GM21825 (cell line): ENCODE measurements around the gene JMJD7.

ENCODE experiments used
- ATAC-seq: cut with Tn5 transposase; IDR thresholded peaks from one replicate; pipeline ENCODE4 v1.9.1; 2021; ENCODE audit warnings: mild to moderate bottlenecking, moderate library complexity; ENCODE audit not compliant: unreplicated experiment

JMJD7 gene

GRCh38 chr15:41799488-41799805, 28.4 kb upstream of the JMJD7 start:
- no peak for ATAC-seq

DNA sequence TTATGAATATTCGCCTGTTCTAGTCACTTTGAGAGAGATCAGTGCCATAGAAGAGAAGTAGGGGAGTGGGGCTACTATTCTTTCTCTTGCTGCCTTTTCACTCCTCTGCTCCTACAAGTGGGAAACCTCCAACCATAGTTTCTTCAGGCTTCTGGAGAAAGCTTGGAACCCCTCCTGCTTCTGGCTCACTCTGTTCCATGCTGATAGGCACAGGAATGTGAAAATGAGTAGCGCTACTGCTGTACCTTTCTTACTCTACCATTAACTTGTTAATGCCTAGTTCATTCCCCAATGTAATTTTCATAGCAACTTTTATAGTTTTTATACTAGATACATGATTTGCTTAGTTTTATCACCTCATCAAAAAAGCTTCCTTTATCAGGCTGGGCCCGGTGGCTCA, 26.7 kb upstream of the JMJD7 start:
- no peak for ATAC-seq

DNA sequence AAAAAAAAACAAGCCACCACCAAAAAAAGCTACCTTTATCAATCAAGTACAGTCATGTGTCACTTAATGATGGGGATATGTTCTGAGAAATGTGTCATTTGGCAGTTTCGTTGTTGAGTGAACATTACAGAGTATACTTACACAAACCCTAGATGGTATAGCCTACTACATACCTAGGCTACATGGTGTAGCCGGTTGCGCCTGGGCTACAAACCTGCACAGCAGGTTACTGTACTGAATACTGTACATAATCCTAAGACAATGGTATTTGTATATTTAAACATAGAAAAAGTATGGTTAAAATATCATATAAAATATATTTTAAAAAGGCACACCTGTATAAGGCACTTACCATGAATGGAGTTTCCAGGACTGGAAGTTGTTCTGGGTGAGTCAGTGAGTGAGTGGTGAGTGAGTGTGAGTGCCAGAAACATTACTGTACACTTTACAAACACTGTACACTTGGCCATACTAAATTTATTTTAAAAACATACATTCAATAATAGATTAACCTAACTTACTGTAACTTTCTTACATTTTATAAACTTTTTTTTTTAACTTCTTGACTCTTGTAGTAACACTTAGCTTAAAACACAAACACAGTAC, 25.9 kb upstream of the JMJD7 start:
- no peak for ATAC-seq

GRCh38 chr15:41804361-41804760, 23.5 kb upstream of the JMJD7 start:
- ATAC-seq = no peak

DNA sequence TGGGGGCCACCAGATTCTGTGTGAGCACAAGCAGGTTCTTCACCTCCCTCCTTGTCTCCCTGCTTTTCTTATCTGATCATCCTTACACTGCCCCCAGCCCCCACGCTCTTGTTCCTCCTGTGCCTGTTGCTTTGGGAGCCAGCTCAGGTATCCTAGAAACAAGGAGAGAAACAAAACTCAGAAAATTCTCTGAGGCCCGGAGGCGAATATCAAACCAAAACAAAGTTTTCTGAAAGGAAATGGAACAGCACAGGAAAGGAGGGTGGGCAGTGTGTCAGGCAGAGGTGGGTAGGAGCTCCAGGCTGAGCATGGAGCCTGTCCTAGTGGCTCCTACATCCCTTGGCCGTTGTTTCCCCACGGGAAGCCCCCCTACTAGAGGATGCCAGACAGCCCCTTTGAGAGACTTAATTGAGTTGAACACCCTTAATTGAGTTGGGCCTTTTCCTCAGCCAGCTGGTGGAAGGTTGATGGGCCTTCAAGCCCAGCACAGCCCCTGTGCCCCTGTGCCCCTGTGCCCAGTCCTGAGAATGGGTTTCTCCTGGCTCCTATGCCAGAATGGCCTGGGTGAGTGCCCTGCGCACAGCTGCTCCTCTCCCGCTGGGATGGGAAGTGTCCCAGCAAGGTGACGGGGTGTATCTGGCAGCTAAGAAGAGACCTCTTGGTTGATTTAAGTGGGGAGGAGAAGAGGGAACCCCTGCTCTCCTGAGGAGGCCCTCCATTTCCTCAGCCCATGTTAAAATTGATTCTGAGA, 22.8 kb upstream of the JMJD7 start:
- no peak for ATAC-seq

- ATAC-seq = no peak
Measured at GRCh38 chr15:41805711-41806110, 22.2 kb upstream of the JMJD7 start.

- ATAC-seq = no peak
Measured at GRCh38 chr15:41806291-41807181, 21.4 kb upstream of the JMJD7 start.

DNA sequence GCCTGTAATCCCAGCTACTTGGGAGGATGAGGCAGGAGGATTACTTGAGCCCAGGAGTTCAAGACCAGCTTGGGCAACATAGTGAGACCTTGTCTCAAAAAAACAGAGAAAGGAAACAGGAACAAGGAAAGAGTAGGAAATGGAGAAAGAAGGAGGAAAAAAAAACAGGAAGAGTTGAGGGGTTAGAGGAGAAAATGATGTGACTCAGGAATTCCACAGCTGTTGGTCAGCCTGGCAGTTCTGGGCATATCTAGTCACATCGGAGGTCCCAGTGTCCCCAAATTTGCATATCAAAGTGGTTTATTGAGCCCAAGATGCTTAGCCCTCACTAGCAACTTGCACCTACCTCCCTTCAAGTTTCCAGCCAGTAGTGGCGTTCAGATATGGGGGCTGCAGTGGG, 18.8 kb upstream of the JMJD7 start:
- no peak for ATAC-seq

- no peak for ATAC-seq
Measured at GRCh38 chr15:41809526-41810220, 18.2 kb upstream of the JMJD7 start.

GRCh38 chr15:41810651-41811431, 17.1 kb upstream of the JMJD7 start:
- ATAC-seq = no peak

- ATAC-seq = no peak
Measured at GRCh38 chr15:41811432-41812195, 16.3 kb upstream of the JMJD7 start.

- no peak for ATAC-seq
Measured at GRCh38 chr15:41812820-41813375, 15.0 kb upstream of the JMJD7 start.

DNA sequence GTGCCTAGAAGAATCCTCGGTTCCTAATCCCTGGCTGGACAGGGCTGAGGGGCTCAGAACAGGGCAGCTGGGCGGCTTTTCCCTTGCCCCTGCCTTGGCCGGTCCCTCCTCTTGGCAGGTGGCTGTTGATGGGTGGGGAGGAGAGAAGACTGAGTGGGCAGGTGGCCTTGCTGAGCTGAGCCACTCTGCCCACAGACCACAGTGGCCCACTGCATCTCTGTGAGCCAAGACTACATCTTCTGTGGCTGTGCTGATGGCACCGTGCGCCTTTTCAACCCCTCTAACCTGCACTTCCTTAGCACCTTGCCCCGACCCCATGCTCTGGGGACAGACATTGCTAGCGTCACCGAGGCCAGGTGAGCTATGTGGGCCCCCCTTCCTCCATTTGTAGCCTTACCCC, 14.5 kb upstream of the JMJD7 start:
- ATAC-seq = no peak

DNA sequence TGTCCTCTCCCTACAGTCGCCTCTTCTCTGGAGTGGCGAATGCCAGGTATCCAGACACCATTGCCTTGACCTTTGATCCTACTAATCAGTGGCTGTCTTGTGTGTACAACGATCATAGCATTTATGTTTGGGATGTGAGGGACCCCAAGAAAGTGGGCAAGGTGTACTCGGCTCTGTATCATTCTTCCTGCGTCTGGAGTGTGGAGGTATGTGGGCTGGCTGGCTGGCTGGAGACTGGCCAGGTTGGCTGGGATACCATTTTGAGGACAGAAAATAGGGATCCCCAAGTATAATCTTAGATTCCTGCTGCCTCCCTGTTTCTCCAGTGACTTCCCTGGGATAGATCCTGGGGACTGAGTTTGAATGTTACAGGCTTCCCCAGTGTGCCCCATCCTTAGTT, 13.4 kb upstream of the JMJD7 start:
- no peak for ATAC-seq

DNA sequence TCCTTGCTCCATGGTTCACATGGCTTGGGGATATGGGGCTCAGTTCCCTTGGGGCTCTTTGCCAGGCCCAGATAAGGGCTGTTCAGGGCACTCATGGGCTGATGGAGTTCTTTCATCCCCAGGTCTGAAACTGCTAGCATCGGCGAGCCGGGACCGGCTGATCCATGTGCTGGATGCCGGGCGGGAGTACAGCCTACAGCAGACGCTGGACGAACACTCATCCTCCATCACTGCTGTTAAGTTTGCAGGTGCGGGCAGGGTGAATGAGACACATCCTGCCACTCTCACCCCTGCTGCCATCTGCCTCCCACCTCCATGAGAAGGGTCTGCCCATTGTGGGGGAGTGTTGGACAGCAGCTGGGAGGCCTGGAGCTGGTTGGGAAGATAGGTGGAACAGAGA, 11.1 kb upstream of the JMJD7 start:
- ATAC-seq = no peak

DNA sequence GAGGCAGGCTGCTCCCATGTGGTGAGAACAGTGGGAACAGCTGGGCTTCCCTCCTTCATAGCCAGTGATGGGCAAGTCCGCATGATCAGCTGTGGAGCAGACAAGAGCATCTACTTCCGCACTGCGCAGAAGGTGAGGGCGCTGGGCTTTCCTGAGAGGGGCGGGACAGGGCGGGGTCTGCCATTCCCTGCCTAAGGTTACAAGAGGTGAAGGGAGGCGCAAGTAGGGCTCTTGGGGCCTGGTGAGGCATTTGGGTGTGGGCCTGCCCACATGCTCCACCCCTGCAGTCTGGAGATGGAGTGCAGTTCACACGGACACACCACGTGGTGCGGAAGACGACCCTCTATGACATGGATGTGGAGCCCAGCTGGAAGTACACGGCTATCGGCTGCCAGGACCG, 10.6 kb upstream of the JMJD7 start:
- no peak for ATAC-seq

- no peak for ATAC-seq
Measured at GRCh38 chr15:41817781-41818180, 10.1 kb upstream of the JMJD7 start.

GRCh38 chr15:41819455-41820050, 8.3 kb upstream of the JMJD7 start:
- no peak for ATAC-seq

- ATAC-seq = no peak
Measured at GRCh38 chr15:41820791-41821423, 7.0 kb upstream of the JMJD7 start.
